Trophoblast cell (in vitro differentiated cells and primary cell): ENCODE results near the gene DOCK10.

ENCODE experiments used
- DNase-seq, 2 donors: peaks; one replicate each; pipeline ENCODE4 v3.0.0-alpha.2; 2016
- H2AFZ ChIP-seq: 2 replicates; pipeline ENCODE4 v1.6.1; 2013; ENCODE audit warnings: low read length, moderate library complexity, mild to moderate bottlenecking; ENCODE audit not compliant: insufficient read depth, poor library complexity
- H2AK5ac ChIP-seq: 2 replicates; pipeline ENCODE4 v1.6.1; 2013; ENCODE audit warnings: mild to moderate bottlenecking, low read length
- H2BK120ac ChIP-seq: 2 replicates; pipeline ENCODE4 v1.6.1; 2013; ENCODE audit warnings: low read length, mild to moderate bottlenecking, moderate library complexity; ENCODE audit not compliant: insufficient read depth, poor library complexity
- H2BK12ac ChIP-seq: 2 replicates; pipeline ENCODE4 v1.6.1; 2013; ENCODE audit warnings: mild to moderate bottlenecking, low read length, moderate library complexity
- H2BK5ac ChIP-seq: 2 replicates; pipeline ENCODE4 v1.6.1; 2013; ENCODE audit warnings: low read length, low read depth, moderate library complexity, mild to moderate bottlenecking; ENCODE audit not compliant: poor library complexity
- H3K14ac ChIP-seq: 2 replicates; pipeline ENCODE4 v1.6.1; 2013; ENCODE audit warnings: mild to moderate bottlenecking, low read length
- H3K18ac ChIP-seq: 2 replicates; pipeline ENCODE4 v1.6.1; 2013; ENCODE audit warnings: mild to moderate bottlenecking, low read length
- H3K23ac ChIP-seq: 2 replicates; pipeline ENCODE4 v1.6.1; 2013; ENCODE audit warnings: low read length
- H3K27ac ChIP-seq: 2 replicates; pipeline ENCODE4 v1.5.1; 2013; ENCODE audit warnings: low read depth, mild to moderate bottlenecking, inconsistent platforms, low read length, moderate library complexity
- H3K27me3 ChIP-seq: 2 replicates; pipeline ENCODE4 v1.6.1; 2013; ENCODE audit warnings: inconsistent platforms, mild to moderate bottlenecking, low read length, moderate library complexity; ENCODE audit not compliant: insufficient read depth
- H3K36me3 ChIP-seq, 2 experiments: 1 replicate in 1 of 2; 2 replicates in 1 of 2; pipeline ENCODE4 v1.6.1; 2013; ENCODE audit warnings: low read length in 2 of 2, mild to moderate bottlenecking in 2 of 2, moderate library complexity in 1 of 2; ENCODE audit not compliant: insufficient read depth in 2 of 2, control insufficient read depth in 1 of 2
- H3K4ac ChIP-seq: 2 replicates; pipeline ENCODE4 v1.6.1; 2013; ENCODE audit warnings: low read depth, mild to moderate bottlenecking, low read length, moderate library complexity
- H3K4me1 ChIP-seq, 2 experiments: 1 replicate in 1 of 2; 2 replicates in 1 of 2; pipeline ENCODE4 v1.6.1; 2013; ENCODE audit warnings: low read length in 2 of 2, mild to moderate bottlenecking in 2 of 2, moderate library complexity in 1 of 2; ENCODE audit not compliant: insufficient read depth in 2 of 2, control insufficient read depth in 1 of 2
- H3K4me2 ChIP-seq: 2 replicates; pipeline ENCODE4 v1.6.1; 2013; ENCODE audit warnings: inconsistent platforms, mild to moderate bottlenecking, low read length, moderate library complexity
- H3K4me3 ChIP-seq: 2 replicates; pipeline ENCODE4 v1.5.1; 2013; ENCODE audit warnings: mild to moderate bottlenecking, low read depth, low read length, inconsistent platforms
- H3K79me1 ChIP-seq: one replicate; pipeline ENCODE4 v1.6.1; 2013; ENCODE audit warnings: low read length
- H3K79me2 ChIP-seq: 2 replicates; pipeline ENCODE4 v1.6.1; 2013; ENCODE audit warnings: low read length, mild to moderate bottlenecking; ENCODE audit not compliant: control insufficient read depth, insufficient read depth, poor library complexity
- H3K9ac ChIP-seq: 2 replicates; pipeline ENCODE4 v1.6.1; 2013; ENCODE audit warnings: mild to moderate bottlenecking, low read length
- H3K9me3 ChIP-seq: 2 replicates; pipeline ENCODE4 v1.6.1; 2013; ENCODE audit warnings: low read depth, mild to moderate bottlenecking, control low read depth, inconsistent platforms, low read length; ENCODE audit not compliant: insufficient read depth
- H4K12ac ChIP-seq: 2 replicates; pipeline ENCODE4 v1.6.1; 2013; ENCODE audit warnings: low read depth, mild to moderate bottlenecking, low read length, moderate library complexity
- H4K8ac ChIP-seq: 2 replicates; pipeline ENCODE4 v1.6.1; 2013; ENCODE audit warnings: low read depth, mild to moderate bottlenecking, low read length, moderate library complexity
- H4K91ac ChIP-seq: one replicate; pipeline ENCODE4 v1.6.1; 2013; ENCODE audit warnings: low read depth, mild to moderate bottlenecking, low read length, moderate library complexity
- WGBS: extraction: QIAGEN DNeasy Blood & Tissue Kit; methylation state at CpG from one replicate; pipeline ENCODE4 v1.1.7; 2013; ENCODE audit warnings: missing lambda C conversion rate; ENCODE audit not compliant: insufficient read length, insufficient coverage; ENCODE audit errors: extremely low coverage; 5-methylcytosine and 5-hydroxymethylcytosine counted together

The DOCK10 gene

GRCh38 chr2:224987733-224988132 lies 54.5 kb downstream of the DOCK10 start:
- no peak overlapping the region for H3K14ac ChIP-seq
- H3K9ac ChIP-seq, result no peak overlapping the region
- H3K79me2 ChIP-seq, result no peaks in the 10 kb centered on the region
- H3K4ac ChIP-seq, result no peak overlapping the region
- H4K91ac ChIP-seq, result no peak overlapping the region
- H3K9me3 ChIP-seq, result no peaks in the 10 kb centered on the region
- H2BK12ac ChIP-seq, result no peak overlapping the region
- no peaks in the 10 kb centered on the region for H3K36me3 ChIP-seq
- H3K79me1 ChIP-seq, result no peaks in the 10 kb centered on the region
- no peaks in the 10 kb centered on the region for H3K27me3 ChIP-seq
- H3K27ac ChIP-seq, result no peak overlapping the region
- no peak overlapping the region for H2AFZ ChIP-seq
- H4K12ac ChIP-seq, result no peak overlapping the region
- H3K18ac ChIP-seq, result no peak overlapping the region
- H2BK5ac ChIP-seq, result no peak overlapping the region
- no peak overlapping the region for H2BK120ac ChIP-seq
- no peak for DNase-seq
- H3K4me3 ChIP-seq, result no peak overlapping the region
- no peak overlapping the region for H4K8ac ChIP-seq
- no peak overlapping the region for H3K4me2 ChIP-seq
- H3K23ac ChIP-seq, result no peak overlapping the region
- no peak overlapping the region for H2AK5ac ChIP-seq
- no CpG with 5 or more reads among the region's 4 CpGs for WGBS
- H3K4me1 ChIP-seq, result no peaks in the 10 kb centered on the region

GRCh38 chr2:224986477-224986876 lies 55.8 kb downstream of the DOCK10 start:
- no peak overlapping the region for H2BK120ac ChIP-seq
- H3K4me2 ChIP-seq, result no peak overlapping the region
- no peak overlapping the region for H4K12ac ChIP-seq
- WGBS, result no CpG with 5 or more reads among the region's 1 CpG
- no peak overlapping the region for H3K23ac ChIP-seq
- H3K4ac ChIP-seq, result no peak overlapping the region
- H2AK5ac ChIP-seq, result no peak overlapping the region
- H4K8ac ChIP-seq, result no peak overlapping the region
- no peaks in the 10 kb centered on the region for H3K79me2 ChIP-seq
- no peaks in the 10 kb centered on the region for H3K27me3 ChIP-seq
- no peak overlapping the region for H3K18ac ChIP-seq
- H3K4me1 ChIP-seq, result no peaks in the 10 kb centered on the region
- H3K9ac ChIP-seq, result no peak overlapping the region
- H3K9me3 ChIP-seq, result no peaks in the 10 kb centered on the region
- no peaks in the 10 kb centered on the region for H3K36me3 ChIP-seq
- no peak overlapping the region for H2BK12ac ChIP-seq
- no peak overlapping the region for H3K4me3 ChIP-seq
- no peak overlapping the region for H3K27ac ChIP-seq
- DNase-seq, result no peak
- H2BK5ac ChIP-seq, result no peak overlapping the region
- H3K79me1 ChIP-seq, result no peaks in the 10 kb centered on the region
- H4K91ac ChIP-seq, result no peak overlapping the region
- H2AFZ ChIP-seq, result no peak overlapping the region
- H3K14ac ChIP-seq, result no peak overlapping the region

- no peak overlapping the region for H2BK5ac ChIP-seq
- H2AFZ ChIP-seq, result no peak overlapping the region
- H3K27me3 ChIP-seq, result no peaks in the 10 kb centered on the region
- H3K79me1 ChIP-seq, result no peaks in the 10 kb centered on the region
- H3K14ac ChIP-seq, result no peak overlapping the region
- no peak overlapping the region for H3K23ac ChIP-seq
- H3K4me1 ChIP-seq, result no peaks in the 10 kb centered on the region
- H3K9me3 ChIP-seq, result no peaks in the 10 kb centered on the region
- no peaks in the 10 kb centered on the region for H3K36me3 ChIP-seq
- DNase-seq, result no peak
- no peak overlapping the region for H3K4me3 ChIP-seq
- H4K12ac ChIP-seq, result no peak overlapping the region
- H2BK120ac ChIP-seq, result no peak overlapping the region
- H3K27ac ChIP-seq, result no peak overlapping the region
- H3K4ac ChIP-seq, result no peak overlapping the region
- H3K9ac ChIP-seq, result no peak overlapping the region
- WGBS, result no CpG with 5 or more reads among the region's 5 CpGs
- no peak overlapping the region for H2BK12ac ChIP-seq
- no peaks in the 10 kb centered on the region for H3K79me2 ChIP-seq
- no peak overlapping the region for H4K91ac ChIP-seq
- no peak overlapping the region for H2AK5ac ChIP-seq
- H4K8ac ChIP-seq, result no peak overlapping the region
- no peak overlapping the region for H3K4me2 ChIP-seq
- no peak overlapping the region for H3K18ac ChIP-seq
Observed at GRCh38 chr2:224984637-224985036, 57.6 kb downstream of the DOCK10 start.

GRCh38 chr2:224983712-224984554 lies 58.3 kb downstream of the DOCK10 start:
- no peak overlapping the region for H3K4ac ChIP-seq
- no peak overlapping the region for H3K14ac ChIP-seq
- H3K23ac ChIP-seq, result no peak overlapping the region

More at GRCh38 chr2:224983712-224984554, 58.3 kb downstream of the DOCK10 start:
- Histone ChIP-seq H3K9ac (peak overlapping the region; percentile 56), H3K27ac (no peak overlapping the region), H3K4me3 (no peak overlapping the region), H4K91ac (no peak overlapping the region), H2BK5ac (no peak overlapping the region), H3K9me3 (no peaks in the 10 kb centered on the region), H2BK120ac (no peak overlapping the region), H3K4me1 (no peaks in the 10 kb centered on the region), H3K36me3 (no peaks in the 10 kb centered on the region), H2AFZ (no peak overlapping the region), H3K18ac (no peak overlapping the region), H4K12ac (no peak overlapping the region), H3K27me3 (no peaks in the 10 kb centered on the region), H3K79me1 (no peaks in the 10 kb centered on the region), H2BK12ac (no peak overlapping the region), H2AK5ac (no peak overlapping the region), H3K4me2 (no peak overlapping the region), H3K79me2 (no peaks in the 10 kb centered on the region), H4K8ac (no peak overlapping the region)
- no peak for DNase-seq
- WGBS, result no CpG with 5 or more reads among the region's 11 CpGs
